ENCODE results near the gene APCDD1L.

The APCDD1L gene

GRCh38 chr20:58452667-58453255 is 62.4 kb downstream of the APCDD1L start:
- Histone ChIP-seq H3K27ac (no peak overlapping the region), H3K4me1 (no peaks in the 10 kb centered on the region), H3K4me2 (ENCODE audit: low read length) (no peak overlapping the region), H3K9ac (no peak overlapping the region), H3K79me2 (no peaks in the 10 kb centered on the region), H3K9me3 (ENCODE audit: control insufficient read depth, low read length) (no peaks in the 10 kb centered on the region), H2AFZ (no peak overlapping the region), H3K27me3 (ENCODE audit: control insufficient read depth, insufficient read depth, low read length) (no peaks in the 10 kb centered on the region), H3K36me3 (ENCODE audit: control insufficient read depth, insufficient read depth, low read length) (no peaks in the 10 kb centered on the region), H3K4me3 (ENCODE audit: low read depth, low read length) (no peak overlapping the region)
- TF ChIP-seq CTCF (IDR thresholded peaks at IDR 0.05): no peak

GRCh38 chr20:58450254-58450653 is 64.9 kb downstream of the APCDD1L start:
- Histone ChIP-seq H3K4me3 (ENCODE audit: low read depth, low read length) (no peak overlapping the region), H3K36me3 (ENCODE audit: control insufficient read depth, insufficient read depth, low read length) (no peaks in the 10 kb centered on the region), H3K79me2 (no peaks in the 10 kb centered on the region), H3K9me3 (ENCODE audit: control insufficient read depth, low read length) (no peaks in the 10 kb centered on the region), H3K9ac (no peak overlapping the region), H2AFZ (no peak overlapping the region), H3K27me3 (ENCODE audit: control insufficient read depth, insufficient read depth, low read length) (no peaks in the 10 kb centered on the region), H3K4me1 (peaks cover 6% of the 10 kb centered on the region), H3K4me2 (ENCODE audit: low read length) (no peak overlapping the region), H3K27ac (no peak overlapping the region)
- TF ChIP-seq CTCF (IDR thresholded peaks at IDR 0.05): no peak

- no peak for TF ChIP-seq CTCF (IDR thresholded peaks at IDR 0.05)
- no peak overlapping the region for H3K4me3 ChIP-seq (ENCODE audit: low read depth, low read length)
- peaks cover 2% of the 10 kb centered on the region for H3K79me2 ChIP-seq
- H3K4me1 ChIP-seq: peaks cover 6% of the 10 kb centered on the region
- no peak overlapping the region for H3K4me2 ChIP-seq (ENCODE audit: low read length)
- H3K36me3 ChIP-seq (ENCODE audit: control insufficient read depth, insufficient read depth, low read length): no peaks in the 10 kb centered on the region
- H3K27me3 ChIP-seq (ENCODE audit: control insufficient read depth, insufficient read depth, low read length): no peaks in the 10 kb centered on the region
- H3K9ac ChIP-seq: no peak overlapping the region
- H3K27ac ChIP-seq: no peak overlapping the region
- H2AFZ ChIP-seq: no peak overlapping the region
- no peaks in the 10 kb centered on the region for H3K9me3 ChIP-seq (ENCODE audit: control insufficient read depth, low read length)
Measured at GRCh38 chr20:58449681-58450221, 65.4 kb downstream of the APCDD1L start.

- Histone ChIP-seq H3K79me2 (peaks cover 8% of the 10 kb centered on the region), H3K9ac (no peak overlapping the region), H3K4me3 (ENCODE audit: low read depth, low read length) (no peak overlapping the region), H3K9me3 (ENCODE audit: control insufficient read depth, low read length) (no peaks in the 10 kb centered on the region), H3K36me3 (ENCODE audit: control insufficient read depth, insufficient read depth, low read length) (no peaks in the 10 kb centered on the region), H3K4me1 (peaks cover 6% of the 10 kb centered on the region), H2AFZ (no peak overlapping the region), H3K27me3 (ENCODE audit: control insufficient read depth, insufficient read depth, low read length) (no peaks in the 10 kb centered on the region), H3K27ac (no peak overlapping the region), H3K4me2 (ENCODE audit: low read length) (no peak overlapping the region)
- no peak for TF ChIP-seq CTCF (IDR thresholded peaks at IDR 0.05)
Measured at GRCh38 chr20:58448958-58449357, 66.2 kb downstream of the APCDD1L start.
